Osteoblast (primary cell): Measurements from ENCODE around the gene MISP3. TPM values are rescaled to one million over a fixed set of nuclear protein-coding genes. Genes with fewer than 3 reads are reported as not detected.

ENCODE experiments used
- DNase-seq: peaks from one replicate; pipeline ENCODE4 v3.0.0; 2011; ENCODE audit warnings: low spot score, mixed read lengths; ENCODE audit not compliant: insufficient read length; ENCODE audit errors: missing footprints
- H2AFZ ChIP-seq: 2 replicates; pipeline ENCODE4 v1.6.0; 2011; ENCODE audit warnings: mild to moderate bottlenecking, low read length
- H3K27ac ChIP-seq: 2 replicates; pipeline ENCODE4 v1.5.1; 2011; ENCODE audit warnings: mild to moderate bottlenecking, low read depth, low read length, moderate library complexity
- H3K27me3 ChIP-seq: 2 replicates; pipeline ENCODE4 v1.6.0; 2012; ENCODE audit warnings: mild to moderate bottlenecking, control low read depth, inconsistent platforms, low read length, moderate library complexity; ENCODE audit not compliant: insufficient read depth
- H3K36me3 ChIP-seq: 2 replicates; pipeline ENCODE4 v1.5.1; 2011; ENCODE audit warnings: mild to moderate bottlenecking, low read length, control low read depth, moderate library complexity; ENCODE audit not compliant: insufficient read depth
- H3K4me1 ChIP-seq: 2 replicates; pipeline ENCODE4 v1.5.1; 2011; ENCODE audit warnings: mild to moderate bottlenecking, low read length, control low read depth, moderate library complexity; ENCODE audit not compliant: insufficient read depth
- H3K4me2 ChIP-seq: 2 replicates; pipeline ENCODE4 v1.6.0; 2011; ENCODE audit warnings: mild to moderate bottlenecking, low read length; ENCODE audit not compliant: insufficient read depth
- H3K4me3 ChIP-seq: fragments of 200-600 bp; sonication (generic); 3 replicates; pipeline ENCODE4 v1.5.1; 2012; ENCODE audit warnings: mild to moderate bottlenecking, low read length, inconsistent platforms; ENCODE audit not compliant: insufficient read depth
- H3K79me2 ChIP-seq: 2 replicates; pipeline ENCODE4 v1.6.0; 2012; ENCODE audit warnings: mild to moderate bottlenecking, low read length, control low read depth, inconsistent platforms; ENCODE audit not compliant: insufficient read depth
- H3K9me3 ChIP-seq: 2 replicates; pipeline ENCODE4 v1.5.1; 2011; ENCODE audit warnings: low read depth, low read length, control low read depth
- H4K20me1 ChIP-seq: 2 replicates; pipeline ENCODE4 v1.6.0; 2012; ENCODE audit warnings: mild to moderate bottlenecking, low read length, control low read depth; ENCODE audit not compliant: insufficient read depth
- CTCF ChIP-seq: IDR thresholded peaks from 2 replicates; pipeline ENCODE4 v1.5.1; 2011; ENCODE audit warnings: mild to moderate bottlenecking, low read depth, low read length, moderate library complexity; ENCODE audit errors: extremely low read depth
- total RNA-seq: library from RNA; depleted of rRNA; stranded (reverse); fragments of >200 nt; gene quantifications from 2 replicates; pipeline ENCODE4 v1.2.3, GENCODE V29; 2012

Gene MISP3
- total RNA-seq, 1 donor = 1.1 TPM

DNA sequence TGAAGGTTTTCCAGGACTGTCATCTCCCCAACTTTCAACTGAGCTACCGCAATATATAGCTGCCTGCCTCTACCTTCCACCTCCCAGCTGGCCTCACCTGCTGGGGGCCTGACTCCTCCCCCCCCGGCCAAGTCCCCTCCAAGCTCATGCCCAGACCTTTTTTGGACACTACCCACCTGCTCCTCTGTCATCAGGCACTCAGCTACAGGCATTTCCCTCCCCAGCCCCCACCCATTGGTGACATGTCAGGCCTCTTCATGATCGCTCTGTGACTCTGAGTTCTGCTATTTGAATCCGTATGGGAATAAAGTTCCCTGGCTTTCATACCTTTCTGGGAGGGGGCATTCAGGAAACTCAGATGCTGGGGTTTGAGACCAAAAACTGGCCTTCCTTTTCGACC, 43.2 kb downstream of the MISP3 start:
- H3K4me1 ChIP-seq = peaks cover 48% of the 10 kb centered on the region
- no peak for TF ChIP-seq CTCF
- peaks cover 6% of the 10 kb centered on the region for H3K36me3 ChIP-seq
- H3K27ac ChIP-seq = peak overlapping the region; percentile 40
- peak; percentile 9 for DNase-seq
- H3K27me3 ChIP-seq = no peaks in the 10 kb centered on the region
- peaks cover 65% of the 10 kb centered on the region for H3K79me2 ChIP-seq
- peaks cover 10% of the 10 kb centered on the region for H4K20me1 ChIP-seq
- peak overlapping the region; percentile 91 for H3K4me3 ChIP-seq
- no peaks in the 10 kb centered on the region for H3K9me3 ChIP-seq
- peak overlapping the region; percentile 84 for H3K4me2 ChIP-seq
- H2AFZ ChIP-seq = no peak overlapping the region

DNA sequence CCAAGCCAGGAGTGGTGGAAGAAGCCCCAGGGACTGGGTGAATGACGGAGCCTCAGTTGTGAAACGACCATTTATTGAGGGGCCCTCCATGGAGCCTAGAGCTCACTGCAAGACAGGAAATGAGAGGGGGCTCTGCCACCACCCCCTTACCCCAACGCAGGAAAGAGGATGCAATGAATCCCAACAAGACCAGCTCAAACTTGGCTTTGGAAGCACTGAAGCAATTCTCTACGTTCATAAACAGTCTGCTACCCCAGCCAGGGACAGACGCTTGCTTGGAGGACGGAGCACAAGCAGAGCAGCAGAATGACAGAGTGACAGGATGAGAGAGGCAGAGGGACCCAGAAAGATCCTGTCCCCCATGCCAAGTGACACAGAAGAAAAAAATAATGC, 43.9 kb downstream of the MISP3 start:
- Histone ChIP-seq H3K4me1 (peaks cover 48% of the 10 kb centered on the region), H3K4me3 (peak overlapping the region; percentile 91), H3K36me3 (peaks cover 2% of the 10 kb centered on the region), H2AFZ (no peak overlapping the region), H3K4me2 (peak overlapping the region; percentile 84), H4K20me1 (peaks cover 10% of the 10 kb centered on the region), H3K27me3 (no peaks in the 10 kb centered on the region), H3K27ac (peak overlapping the region; percentile 40), H3K79me2 (peaks cover 59% of the 10 kb centered on the region), H3K9me3 (no peaks in the 10 kb centered on the region)
- TF ChIP-seq CTCF = no peak
- peak; percentile 31 for DNase-seq

- Histone ChIP-seq H2AFZ (no peak overlapping the region), H3K4me2 (peak overlapping the region; percentile 84), H3K4me3 (peak overlapping the region; percentile 91), H3K27me3 (no peaks in the 10 kb centered on the region), H3K36me3 (no peaks in the 10 kb centered on the region), H4K20me1 (peaks cover 10% of the 10 kb centered on the region), H3K4me1 (peaks cover 48% of the 10 kb centered on the region), H3K9me3 (no peaks in the 10 kb centered on the region), H3K79me2 (peaks cover 53% of the 10 kb centered on the region), H3K27ac (peak overlapping the region; percentile 40)
- DNase-seq = peak; percentile 73
- no peak for TF ChIP-seq CTCF
These were observed 44.5 kb downstream of the MISP3 start for GRCh38 chr19:14116918-14117578.

DNA sequence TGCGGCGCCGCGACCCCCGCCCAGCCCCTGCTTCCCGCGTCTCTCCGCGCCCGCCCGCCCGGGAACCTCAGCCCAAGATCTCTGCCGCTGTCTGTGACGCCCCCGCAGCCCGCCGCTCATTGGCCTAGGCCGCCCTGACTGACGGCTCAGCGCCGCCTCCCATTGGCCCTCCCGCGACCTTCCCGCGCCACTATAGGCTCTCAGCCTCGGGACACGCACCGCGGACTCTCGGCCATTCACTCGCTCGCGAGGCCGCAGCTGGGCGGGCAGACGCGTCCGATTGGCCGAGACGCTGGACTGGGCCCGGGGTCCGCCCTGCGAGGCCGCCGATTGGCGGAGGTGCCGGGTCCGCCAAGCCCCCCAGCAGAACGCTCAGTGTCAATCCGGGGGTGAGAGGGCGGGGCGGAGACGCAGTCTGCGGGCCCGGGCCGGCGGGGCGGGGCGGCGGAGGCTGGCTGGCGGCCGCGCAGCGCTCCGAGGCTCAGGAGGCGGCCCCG, 45.1 kb downstream of the MISP3 start, which contains the start of gene PRKACA:
Gene PRKACA, minus strand, starts transcription at position 95 of the 497 bp plus-strand sequence. CDS start 215 bp downstream, outside the sequence.
- H3K4me1 ChIP-seq = peaks cover 42% of the 10 kb centered on the region
- H3K79me2 ChIP-seq = peaks cover 47% of the 10 kb centered on the region
- H3K4me3 ChIP-seq = peak within 1 kb of the TSS; percentile 91
- peak within 1 kb of the TSS; percentile 97 for H2AFZ ChIP-seq
- DNase-seq = peak; percentile 100
- H3K36me3 ChIP-seq = no peaks in the 10 kb centered on the region
- peaks cover 10% of the 10 kb centered on the region for H4K20me1 ChIP-seq
- peak within 1 kb of the TSS; percentile 99 for H3K27ac ChIP-seq
- TF ChIP-seq CTCF = no peak
- peak within 1 kb of the TSS; percentile 94 for H3K4me2 ChIP-seq
- no peaks in the 10 kb centered on the region for H3K27me3 ChIP-seq
- H3K9me3 ChIP-seq = no peaks in the 10 kb centered on the region
